HG03060 (cell line): Measurements from ENCODE around the gene MTARC2.

Source experiments
- ATAC-seq: cut with Tn5 transposase; IDR thresholded peaks from one replicate; pipeline ENCODE4 v1.9.1; 2021; ENCODE audit warnings: low read depth, moderate number of reproducible peaks; ENCODE audit not compliant: unreplicated experiment

The MTARC2 gene

GRCh38 chr1:220824031-220824989 is 76.2 kb downstream of the MTARC2 start:
- ATAC-seq, result no peak

DNA sequence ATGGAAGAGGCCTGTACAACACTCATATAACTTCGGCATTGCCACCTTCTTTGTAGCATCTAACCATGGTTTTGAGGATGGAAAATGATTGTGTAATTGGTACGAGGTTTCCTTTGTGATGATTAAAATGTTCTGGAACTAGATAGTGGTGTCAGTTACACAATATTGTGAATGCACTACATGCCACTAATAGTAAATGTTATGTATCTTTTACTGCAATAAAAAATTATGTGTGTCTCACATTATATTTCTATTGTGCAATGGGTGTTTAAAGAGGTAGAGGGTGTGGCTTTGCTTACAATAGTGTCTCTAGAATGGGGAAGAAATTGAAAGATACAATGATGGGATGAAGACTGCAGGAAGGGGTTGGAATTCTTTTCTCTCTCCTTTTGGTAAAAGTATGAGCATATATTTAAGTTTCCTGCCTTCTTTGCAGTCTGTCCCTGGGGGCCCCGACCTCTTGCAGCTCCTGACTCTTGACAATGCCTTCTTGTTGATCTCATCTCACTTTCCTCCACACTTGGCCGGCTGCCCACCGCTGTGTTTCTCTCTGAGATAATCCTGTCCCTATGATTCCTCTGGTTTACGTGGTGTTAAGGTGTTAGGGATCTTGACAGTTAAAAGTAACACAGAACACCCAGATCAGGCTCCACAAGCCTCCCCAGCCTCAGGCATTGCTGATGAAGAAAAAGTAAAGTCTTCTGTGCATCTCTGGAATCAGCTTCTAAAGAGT is 77.9 kb downstream of the MTARC2 start:
- ATAC-seq, result no peak

GRCh38 chr1:220826729-220827128 is 78.6 kb downstream of the MTARC2 start:
- ATAC-seq, result no peak

- no peak for ATAC-seq
These were observed 79.5 kb downstream of the MTARC2 start for GRCh38 chr1:220827445-220828178.

- ATAC-seq, result no peak
These were observed 80.0 kb downstream of the MTARC2 start for GRCh38 chr1:220828179-220828490.

- no peak for ATAC-seq
These were observed 80.9 kb downstream of the MTARC2 start for GRCh38 chr1:220828950-220829586.

- ATAC-seq, result no peak
These were observed 85.3 kb downstream of the MTARC2 start for GRCh38 chr1:220833436-220833835.
